MG63 (cell line): ENCODE results near the gene MAP2K2. TPM values are rescaled to one million over a fixed set of nuclear protein-coding genes. Genes with fewer than 3 reads are reported as not detected.
A peak's percentile ranks its signal among the peaks of the same experiment; 100 is the strongest.
"Not testable (repeated sequence)": the region's sequence is repeated elsewhere in the genome, so short reads cannot be mapped to it uniquely, and the experiment has no call there.

Experiments used
- DNase-seq: peaks from one replicate; pipeline ENCODE4 v3.0.0-alpha.2; 2020
- H3K27me3 ChIP-seq: fragments of 250-450 bp; sonication (Bioruptor Pico); 2 replicates; pipeline ENCODE4 v1.5.1; 2020; ENCODE audit warnings: mild to moderate bottlenecking, moderate library complexity
- H3K36me3 ChIP-seq: fragments of 250-450 bp; sonication (Bioruptor Pico); 2 replicates; pipeline ENCODE4 v1.5.1; 2020; ENCODE audit warnings: mild to moderate bottlenecking, moderate library complexity
- H3K4me3 ChIP-seq: fragments of 250-450 bp; sonication (Bioruptor Pico); 2 replicates; pipeline ENCODE4 v1.5.1; 2020; ENCODE audit warnings: mild to moderate bottlenecking, moderate library complexity
- H3K9me3 ChIP-seq: fragments of 250-450 bp; sonication (Bioruptor Pico); 2 replicates; pipeline ENCODE4 v1.5.1; 2020; ENCODE audit warnings: mild to moderate bottlenecking, moderate library complexity
- total RNA-seq: library from RNA; depleted of rRNA; stranded (reverse); fragments of >200 nt; shearing (Covaris generic); gene quantifications from 2 replicates; pipeline ENCODE4 v1.2.3, GENCODE V29; 2014; ENCODE audit warnings: low replicate concordance

MAP2K2 gene
- total RNA-seq, 1 experiment from 2014 or later, result 216 TPM

GRCh38 chr19:4139614-4140236, 15.8 kb upstream of the MAP2K2 start:
- DNase-seq, result peak; percentile 57
- H3K9me3 ChIP-seq, result no peaks in the 10 kb centered on the region

GRCh38 chr19:4138445-4138844, 14.5 kb upstream of the MAP2K2 start:
- Histone ChIP-seq H3K4me3 (no peak overlapping the region), H3K27me3 (no peaks in the 10 kb centered on the region), H3K9me3 (no peaks in the 10 kb centered on the region), H3K36me3 (no peaks in the 10 kb centered on the region)
- DNase-seq, result no peak

More at GRCh38 chr19:4139614-4140236, 15.8 kb upstream of the MAP2K2 start:
- no peaks in the 10 kb centered on the region for H3K36me3 ChIP-seq
- no peak overlapping the region for H3K4me3 ChIP-seq
- no peaks in the 10 kb centered on the region for H3K27me3 ChIP-seq

GRCh38 chr19:4136680-4137088, 12.8 kb upstream of the MAP2K2 start:
- DNase-seq, result no peak
- Histone ChIP-seq H3K36me3 (no peaks in the 10 kb centered on the region), H3K4me3 (no peak overlapping the region), H3K9me3 (no peaks in the 10 kb centered on the region), H3K27me3 (no peaks in the 10 kb centered on the region)

GRCh38 chr19:4135386-4135785, 11.5 kb upstream of the MAP2K2 start:
- H3K9me3 ChIP-seq, H3K36me3 ChIP-seq, H3K27me3 ChIP-seq, DNase-seq, H3K4me3 ChIP-seq: not testable (repeated sequence)

- no peaks in the 10 kb centered on the region for H3K9me3 ChIP-seq
- peak; percentile 26 for DNase-seq
- no peaks in the 10 kb centered on the region for H3K36me3 ChIP-seq
- no peak overlapping the region for H3K4me3 ChIP-seq
- no peaks in the 10 kb centered on the region for H3K27me3 ChIP-seq
Measured at GRCh38 chr19:4134351-4134750, 10.4 kb upstream of the MAP2K2 start.

- Histone ChIP-seq H3K4me3 (no peak overlapping the region), H3K9me3 (no peaks in the 10 kb centered on the region), H3K36me3 (no peaks in the 10 kb centered on the region), H3K27me3 (no peaks in the 10 kb centered on the region)
- peak; percentile 41 for DNase-seq
Measured at GRCh38 chr19:4130744-4131438, 7.0 kb upstream of the MAP2K2 start.

- H3K4me3 ChIP-seq, H3K36me3 ChIP-seq, H3K27me3 ChIP-seq, DNase-seq, H3K9me3 ChIP-seq: not testable (repeated sequence)
Measured at GRCh38 chr19:4129050-4129449, 5.1 kb upstream of the MAP2K2 start.

GRCh38 chr19:4127322-4127721, 3.4 kb upstream of the MAP2K2 start:
- H3K9me3 ChIP-seq, DNase-seq, H3K36me3 ChIP-seq, H3K27me3 ChIP-seq, H3K4me3 ChIP-seq: not testable (repeated sequence)

GRCh38 chr19:4124638-4125037, 716 bp upstream of the MAP2K2 start:
- no peaks in the 10 kb centered on the region for H3K27me3 ChIP-seq
- H3K36me3 ChIP-seq, result peaks cover 3% of the 10 kb centered on the region
- H3K9me3 ChIP-seq, result no peaks in the 10 kb centered on the region
- H3K4me3 ChIP-seq, result peak overlapping the region; percentile 58
- DNase-seq, result no peak

- no peak for DNase-seq
- Histone ChIP-seq H3K9me3 (no peaks in the 10 kb centered on the region), H3K36me3 (peaks cover 6% of the 10 kb centered on the region), H3K4me3 (peak overlapping the region; percentile 58), H3K27me3 (no peaks in the 10 kb centered on the region)
Measured at GRCh38 chr19:4122480-4122879, 1.4 kb downstream of the MAP2K2 start.

- no peaks in the 10 kb centered on the region for H3K27me3 ChIP-seq
- H3K4me3 ChIP-seq, result no peak overlapping the region
- no peaks in the 10 kb centered on the region for H3K9me3 ChIP-seq
- no peak for DNase-seq
- peaks cover 8% of the 10 kb centered on the region for H3K36me3 ChIP-seq
Measured at GRCh38 chr19:4121815-4122214, 2.1 kb downstream of the MAP2K2 start.

GRCh38 chr19:4121273-4121612, 2.7 kb downstream of the MAP2K2 start:
- no peak overlapping the region for H3K4me3 ChIP-seq
- peaks cover 9% of the 10 kb centered on the region for H3K36me3 ChIP-seq
- no peak for DNase-seq
- no peaks in the 10 kb centered on the region for H3K27me3 ChIP-seq
- no peaks in the 10 kb centered on the region for H3K9me3 ChIP-seq

- H3K36me3 ChIP-seq, result peaks cover 9% of the 10 kb centered on the region
- no peak overlapping the region for H3K4me3 ChIP-seq
- peak; percentile 18 for DNase-seq
- H3K9me3 ChIP-seq, result no peaks in the 10 kb centered on the region
- H3K27me3 ChIP-seq, result no peaks in the 10 kb centered on the region
Measured at GRCh38 chr19:4120559-4121272, 3.2 kb downstream of the MAP2K2 start.

GRCh38 chr19:4119763-4120162, 4.2 kb downstream of the MAP2K2 start:
- DNase-seq, result no peak
- no peaks in the 10 kb centered on the region for H3K27me3 ChIP-seq
- H3K9me3 ChIP-seq, result no peaks in the 10 kb centered on the region
- H3K36me3 ChIP-seq, result peaks cover 9% of the 10 kb centered on the region
- no peak overlapping the region for H3K4me3 ChIP-seq

GRCh38 chr19:4115818-4116385, 8.0 kb downstream of the MAP2K2 start:
- H3K4me3 ChIP-seq, result no peak overlapping the region
- no peaks in the 10 kb centered on the region for H3K9me3 ChIP-seq
- H3K27me3 ChIP-seq, result no peaks in the 10 kb centered on the region
- no peak for DNase-seq
- H3K36me3 ChIP-seq, result peaks cover 15% of the 10 kb centered on the region

GRCh38 chr19:4115050-4115817, 8.7 kb downstream of the MAP2K2 start:
- no peak for DNase-seq
- Histone ChIP-seq H3K9me3 (no peaks in the 10 kb centered on the region), H3K27me3 (no peaks in the 10 kb centered on the region), H3K4me3 (no peak overlapping the region), H3K36me3 (peaks cover 15% of the 10 kb centered on the region)

GRCh38 chr19:4114181-4114580, 9.7 kb downstream of the MAP2K2 start:
- no peak overlapping the region for H3K4me3 ChIP-seq
- no peak for DNase-seq
- no peaks in the 10 kb centered on the region for H3K9me3 ChIP-seq
- peaks cover 12% of the 10 kb centered on the region for H3K36me3 ChIP-seq
- no peaks in the 10 kb centered on the region for H3K27me3 ChIP-seq
